NT2/D1 (cell line): Measurements from ENCODE around the gene ELMO3.

ENCODE experiments used
- YY1 ChIP-seq: IDR thresholded peaks from 2 replicates; pipeline ENCODE4 v1.6.1; 2011; ENCODE audit not compliant: insufficient read length, insufficient read depth
- ZNF274 ChIP-seq: IDR thresholded peaks from 2 replicates; pipeline ENCODE4 v1.6.1; 2011; ENCODE audit warnings: mild to moderate bottlenecking, low read depth, low read length

DNA sequence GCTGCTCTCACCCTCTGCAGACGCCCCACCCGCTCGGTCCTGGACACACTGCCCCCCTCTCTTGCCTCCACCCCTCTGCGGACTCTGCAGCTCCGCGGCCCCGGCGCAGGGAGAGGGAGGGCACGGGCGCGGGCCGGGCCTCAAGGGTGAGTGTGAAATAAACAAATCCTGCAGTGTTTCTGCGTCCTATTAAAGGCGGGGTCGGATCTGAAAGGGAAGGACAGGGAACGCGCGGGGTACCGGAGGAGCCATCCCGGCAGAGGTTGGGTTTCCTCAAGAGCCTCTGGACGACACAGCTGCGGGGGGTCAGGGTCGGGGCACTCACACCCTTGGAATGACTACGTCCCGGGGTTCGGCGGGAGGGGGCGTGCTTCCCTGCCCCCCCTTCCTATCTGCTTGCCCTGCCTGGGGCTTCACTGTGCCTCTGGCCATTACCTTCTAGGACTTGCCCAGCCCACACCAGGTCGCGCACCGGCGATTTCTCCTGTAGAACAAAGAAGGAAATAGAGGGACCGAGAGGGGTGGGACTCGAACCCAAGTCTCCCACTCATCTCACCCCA, 34.9 kb upstream of the ELMO3 start:
- TF ChIP-seq YY1 (no peak), ZNF274 (no peak)
